Stimulated activated CD8-positive, alpha-beta memory T cell treated with anti-CD3 and anti-CD28 coated beads, Interleukin-15, amount 100 ng/mL, for 1 hour (primary cell): ENCODE results near the gene FTCD.
"Not testable (repeated sequence)": the region's sequence is repeated elsewhere in the genome, so short reads cannot be mapped to it uniquely, and the experiment has no call there.

ENCODE experiments used
- DNase-seq: peaks from one replicate; pipeline ENCODE4 v3.0.0-alpha.2; 2020; ENCODE audit warnings: low read depth

Gene FTCD

DNA sequence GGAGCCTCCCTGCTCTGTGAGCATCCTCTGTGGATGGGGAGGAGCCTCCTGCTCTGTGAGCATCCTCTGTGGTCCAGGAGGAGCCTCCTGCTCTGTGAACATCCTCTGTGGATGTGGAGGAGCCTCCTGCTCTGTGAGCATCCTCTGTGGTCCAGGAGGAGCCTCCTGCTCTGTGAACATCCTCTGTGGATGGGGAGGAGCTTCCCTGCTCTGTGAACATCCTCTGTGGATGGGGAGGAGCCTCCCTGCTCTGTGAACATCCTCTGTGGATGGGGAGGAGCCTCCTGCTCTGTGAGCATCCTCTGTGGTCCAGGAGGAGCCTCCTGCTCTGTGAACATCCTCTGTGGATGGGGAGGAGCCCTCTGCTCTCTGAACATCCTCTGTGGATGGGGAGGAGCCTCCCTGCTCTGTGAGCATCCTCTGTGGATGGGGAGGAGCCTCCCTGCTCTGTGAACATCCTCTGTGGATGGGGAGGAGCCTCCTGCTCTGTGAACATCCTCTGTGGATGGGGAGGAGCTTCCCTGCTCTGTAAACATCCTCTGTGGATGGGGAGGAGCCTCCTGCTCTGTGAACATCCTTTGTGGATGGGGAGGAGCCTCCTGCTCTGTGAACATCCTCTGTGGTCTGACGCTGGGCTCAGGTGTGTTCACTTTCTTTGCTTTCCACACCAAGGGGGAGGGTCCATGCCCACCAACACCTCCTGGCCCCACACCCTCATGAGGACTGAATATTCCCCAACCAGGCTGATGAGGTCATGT, 15.2 kb upstream of the FTCD start:
- DNase-seq: not testable (repeated sequence)

DNA sequence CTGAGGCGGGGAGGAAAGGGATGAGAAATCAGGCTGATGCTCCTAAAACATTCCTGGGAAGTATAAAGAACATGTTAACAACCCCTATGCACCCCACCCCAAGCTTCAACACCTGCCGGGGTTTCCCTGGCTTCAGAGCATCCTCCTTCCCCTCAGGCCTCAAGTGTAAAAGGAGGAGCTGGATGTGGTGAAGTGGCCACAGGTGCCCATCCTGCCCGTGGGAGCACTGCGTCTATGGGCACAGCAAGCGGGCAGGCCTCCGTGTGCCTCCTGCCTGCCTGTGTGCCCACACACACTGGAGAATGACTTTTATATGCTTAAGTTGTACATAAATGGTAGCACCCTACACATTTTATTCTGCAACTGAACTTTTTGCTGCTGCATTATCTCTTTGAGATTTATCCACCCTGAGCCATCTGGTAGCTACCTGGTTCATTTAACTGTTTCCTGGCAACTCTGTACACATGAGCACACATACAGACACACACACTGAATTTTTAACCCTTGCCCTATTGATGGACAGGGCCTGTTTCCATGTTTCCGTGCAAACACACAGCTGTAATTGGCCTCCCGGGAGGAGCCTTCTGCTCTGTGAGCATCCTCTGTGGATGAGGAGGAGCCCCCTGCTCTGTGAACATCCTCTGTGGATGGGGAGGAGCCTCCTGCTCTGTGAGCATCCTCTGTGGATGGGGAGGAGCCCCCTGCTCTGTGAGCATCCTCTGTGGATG, 13.4 kb upstream of the FTCD start:
- no peak for DNase-seq

- DNase-seq: no peak
Observed at GRCh38 chr21:46168238-46168637, 12.9 kb upstream of the FTCD start.

DNA sequence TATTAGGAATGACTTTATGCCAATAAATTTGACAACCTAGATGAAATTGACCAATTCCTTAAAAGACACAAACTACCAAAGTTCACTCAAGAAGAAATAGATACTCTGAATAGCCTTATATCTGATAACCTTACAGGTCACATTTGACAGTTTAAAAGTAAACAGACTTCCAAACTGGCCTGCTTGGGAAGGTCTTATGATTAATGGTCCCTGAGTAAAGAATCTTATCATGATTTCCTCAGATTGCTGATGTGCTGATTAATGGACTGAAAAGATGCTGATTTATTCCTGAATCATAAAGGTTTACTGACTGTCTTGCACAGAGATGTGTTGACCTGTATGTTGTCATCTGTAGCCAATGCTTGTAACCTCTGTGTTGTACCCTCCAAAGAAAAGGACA, 9.7 kb upstream of the FTCD start:
- no peak for DNase-seq

DNA sequence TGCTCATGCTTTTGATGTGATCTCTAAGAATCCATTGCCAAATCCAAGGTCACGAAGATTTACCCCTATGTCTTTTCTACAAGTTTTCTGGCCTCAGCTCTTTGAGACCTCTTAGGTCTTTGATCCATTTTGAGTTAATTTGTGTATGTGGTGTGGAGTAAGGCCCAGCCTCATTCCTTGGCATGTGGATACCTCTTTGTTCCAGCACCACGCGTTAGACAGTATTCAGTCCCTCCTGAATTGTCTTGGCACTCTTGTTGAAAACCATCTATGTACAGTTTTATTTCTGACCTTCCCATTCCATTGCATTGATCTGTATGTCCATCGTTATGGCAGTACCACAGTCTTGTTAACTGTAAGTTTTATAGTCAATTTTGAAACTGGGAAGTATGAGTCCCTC, 8.0 kb upstream of the FTCD start:
- no peak for DNase-seq

DNA sequence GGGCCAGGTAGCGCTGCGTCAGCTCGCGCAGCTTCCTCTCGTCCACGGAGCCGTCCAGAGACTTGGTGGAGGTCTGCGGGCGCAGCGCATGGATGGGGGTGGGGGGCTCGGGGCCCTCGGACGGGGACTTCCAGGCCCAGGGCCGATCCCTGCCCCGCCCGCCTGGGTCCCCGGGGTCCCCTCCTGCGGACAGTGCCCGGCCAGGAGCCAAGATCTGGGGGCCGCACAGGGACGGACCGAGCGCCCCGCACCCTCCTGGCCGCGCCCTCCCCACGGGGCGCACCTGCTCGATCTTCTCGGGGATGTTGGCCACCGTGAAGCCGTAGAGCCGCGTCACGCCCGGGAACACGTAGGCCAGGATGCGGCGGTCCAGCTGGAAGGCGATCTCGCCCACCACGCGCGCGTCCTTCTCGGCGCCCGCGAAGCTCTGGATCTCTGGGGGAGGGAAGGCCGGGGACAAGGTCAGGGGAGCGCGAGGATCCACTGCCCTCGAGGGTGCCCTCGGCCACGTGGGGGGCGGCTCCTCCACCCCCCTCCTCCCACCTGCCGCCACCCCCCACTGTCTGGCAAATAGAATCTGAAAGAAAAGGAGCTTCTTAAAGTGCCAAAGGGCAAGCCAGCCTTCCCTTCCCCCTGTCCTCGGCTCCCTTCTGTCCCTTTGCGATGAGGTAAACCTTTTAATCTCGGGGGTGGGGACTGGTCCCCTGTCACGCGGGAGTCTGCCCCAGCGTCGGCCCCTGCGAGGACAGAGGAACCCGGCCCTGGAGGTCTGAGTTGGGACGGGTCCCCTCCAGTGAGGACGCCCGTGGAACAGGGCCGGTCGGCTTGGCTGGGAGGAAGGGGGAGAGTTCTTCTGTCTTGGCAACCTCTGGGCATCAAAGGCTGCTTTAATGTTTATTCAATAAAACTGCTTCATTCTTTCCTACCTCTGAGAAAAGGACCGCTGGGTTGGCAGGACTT, 6.5 kb upstream of the FTCD start:
- DNase-seq: no peak

DNA sequence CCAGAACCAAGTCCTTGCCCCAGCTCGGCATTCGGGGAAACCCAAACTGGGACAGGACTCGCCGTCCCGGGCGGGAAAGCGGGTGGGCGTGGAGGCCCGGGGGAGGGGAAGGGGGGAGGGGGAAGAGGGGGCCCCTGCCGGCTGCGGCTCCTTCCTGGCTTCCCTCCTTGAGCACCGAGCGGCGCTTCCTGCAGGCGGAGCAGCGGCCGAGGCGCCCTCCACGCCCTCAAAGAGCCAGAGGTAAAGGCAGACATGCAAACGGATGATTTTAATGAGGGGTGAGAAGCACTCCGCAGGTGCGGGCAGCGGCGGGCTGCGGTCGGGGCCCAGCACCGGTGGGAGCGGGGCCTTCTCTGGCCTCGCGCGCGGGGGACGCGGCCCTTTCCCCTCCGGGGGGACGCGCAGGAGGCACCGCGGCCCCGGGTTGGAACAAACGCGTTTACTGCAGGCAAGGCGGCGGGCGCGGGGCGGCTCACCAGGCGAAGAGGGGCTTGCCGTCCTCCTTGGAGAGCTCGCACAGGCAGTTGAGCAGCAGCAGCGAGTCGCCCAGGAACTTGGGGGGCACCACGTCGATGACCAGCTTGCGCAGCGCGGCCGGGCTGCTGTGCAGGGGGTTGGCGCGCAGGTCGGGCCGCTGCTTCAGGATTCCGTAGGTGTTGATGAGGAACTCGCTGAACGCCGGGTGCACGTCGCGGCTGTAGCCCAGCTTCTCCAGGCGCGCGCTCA, 5.7 kb upstream of the FTCD start:
- no peak for DNase-seq

GRCh38 chr21:46160657-46160906, 5.2 kb upstream of the FTCD start:
- no peak for DNase-seq

DNA sequence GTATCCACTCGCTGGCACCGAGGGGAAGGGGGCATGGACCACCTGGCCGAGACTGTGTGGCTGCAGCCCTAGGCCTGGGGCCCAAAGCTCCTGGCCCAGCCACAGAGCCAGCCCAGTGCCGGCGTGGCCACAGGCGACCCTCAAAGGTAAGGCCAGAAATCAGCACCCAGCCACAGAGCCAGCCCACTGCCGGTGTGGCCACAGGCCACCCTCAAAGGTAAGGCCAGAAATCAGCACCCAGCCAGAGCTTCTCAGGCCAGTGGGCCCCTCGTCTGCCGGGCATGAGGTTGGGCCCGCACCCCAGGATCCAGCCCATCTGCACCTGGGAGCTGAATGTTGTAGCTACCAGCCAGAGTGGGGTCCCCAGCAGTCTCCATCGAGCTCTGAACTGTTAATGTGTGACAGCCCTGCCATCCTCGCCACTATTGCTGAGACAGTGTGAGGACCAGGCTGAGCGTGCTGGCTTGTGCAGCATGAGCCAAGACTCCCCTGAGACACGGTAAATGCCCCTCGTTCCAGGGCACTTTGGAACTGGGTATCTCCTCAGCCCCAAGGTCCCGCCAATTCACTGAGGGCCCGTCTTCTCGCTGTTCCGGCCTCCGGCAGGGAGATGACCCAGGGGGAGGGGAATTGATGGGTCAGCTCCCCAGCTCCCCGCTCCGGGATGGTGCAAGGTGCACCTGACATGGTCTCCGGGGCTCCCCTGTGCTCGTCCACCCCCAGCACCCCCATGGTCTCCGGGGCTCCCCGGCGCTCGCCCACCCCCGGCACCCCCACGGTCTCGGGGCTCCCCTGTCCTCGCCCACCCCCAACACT, 4.7 kb upstream of the FTCD start:
- no peak for DNase-seq

DNA sequence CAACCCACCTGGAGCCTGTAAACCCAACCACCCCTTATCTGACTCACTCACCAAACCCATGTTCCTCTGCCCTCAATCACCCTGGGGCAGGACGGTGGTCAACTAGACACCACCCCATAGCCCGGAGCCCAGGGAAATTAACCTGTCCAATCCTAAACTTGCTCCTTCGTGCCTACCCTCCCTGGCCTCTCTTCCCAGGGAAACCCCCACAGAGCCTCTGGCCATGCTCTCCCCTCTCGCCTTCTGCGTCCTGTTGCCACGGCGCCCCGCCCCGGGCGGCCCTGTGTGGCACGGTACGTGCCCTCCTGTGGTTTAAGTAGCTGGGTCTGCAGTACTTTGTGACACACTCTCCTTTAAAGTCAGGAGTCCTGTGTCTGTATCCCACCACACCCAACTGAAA, 4.0 kb upstream of the FTCD start:
- DNase-seq: no peak

GRCh38 chr21:46158666-46159300, 3.4 kb upstream of the FTCD start:
- no peak for DNase-seq

DNA sequence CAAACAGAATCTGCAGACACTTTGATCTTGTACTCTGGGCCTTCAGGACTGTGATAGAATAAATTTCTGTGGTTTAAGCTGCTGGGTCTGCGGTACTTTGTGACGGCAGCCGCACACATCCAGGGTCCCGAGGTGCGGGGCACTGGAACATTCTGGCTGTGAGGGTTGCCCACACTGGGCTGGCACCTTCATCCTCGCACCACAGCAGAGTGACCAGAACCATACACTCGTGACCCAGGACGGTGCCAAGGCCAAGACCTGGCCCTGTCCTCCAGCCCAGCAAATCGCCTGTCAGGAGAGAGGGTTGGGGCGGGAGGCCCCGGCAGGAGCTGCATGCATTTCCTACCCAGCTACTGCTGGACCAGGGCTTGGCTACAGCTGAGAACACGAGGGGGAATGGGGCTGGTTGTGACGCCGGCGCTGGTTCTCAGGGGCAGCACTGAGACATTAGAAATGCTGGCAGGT, 2.6 kb upstream of the FTCD start:
- no peak for DNase-seq

GRCh38 chr21:46157396-46157986, 2.1 kb upstream of the FTCD start:
- DNase-seq: no peak

DNA sequence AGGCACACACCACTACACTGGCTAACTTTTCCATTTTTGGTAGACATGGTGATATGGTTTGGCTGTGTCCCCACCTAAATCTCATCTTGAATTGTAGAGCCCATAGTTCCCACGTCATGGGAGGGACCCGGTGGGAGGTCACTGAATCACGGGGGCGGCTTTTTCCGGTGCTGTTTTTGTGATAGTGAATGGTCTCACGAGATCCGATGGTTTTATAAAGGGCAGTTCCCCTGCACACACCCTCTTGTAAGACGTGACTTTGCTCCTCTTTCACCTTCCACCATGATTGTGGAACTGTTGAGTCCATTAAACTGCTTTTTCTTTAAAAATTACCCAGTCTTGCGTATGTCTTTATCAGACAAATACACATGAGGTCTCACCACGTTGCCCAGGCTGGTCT, 1.3 kb upstream of the FTCD start:
- no peak for DNase-seq

GRCh38 chr21:46156378-46156645, 933 bp upstream of the FTCD start:
- no peak for DNase-seq

DNA sequence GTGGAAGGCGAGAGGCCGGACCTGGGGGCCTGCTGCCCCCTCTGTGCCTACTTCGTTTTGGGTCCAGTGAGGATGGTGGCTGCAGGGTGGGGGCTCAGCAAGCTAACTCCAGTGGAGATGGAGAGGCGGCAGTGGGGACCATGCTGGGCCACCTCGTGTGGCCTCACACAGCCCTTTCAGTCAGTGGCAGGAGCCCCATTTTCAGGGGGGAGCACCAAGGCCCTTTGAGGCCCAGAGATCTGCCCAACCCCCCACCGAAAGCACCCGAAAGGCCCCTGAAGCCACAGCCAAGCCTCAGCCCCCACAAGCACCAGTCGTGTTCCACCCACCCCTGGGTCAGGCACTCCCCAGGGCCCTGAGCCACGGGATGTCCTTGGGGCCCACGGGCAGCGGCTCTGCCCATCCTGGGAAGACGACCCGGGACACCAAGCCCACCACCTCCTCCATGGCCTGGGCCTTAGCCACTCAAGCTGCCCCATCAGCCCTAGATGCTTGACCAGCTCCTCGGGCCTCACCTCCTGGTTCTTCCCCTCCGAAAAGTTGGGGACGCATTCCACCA, 345 bp downstream of the FTCD start:
- DNase-seq: no peak

- DNase-seq: no peak
Observed at GRCh38 chr21:46154155-46154954, 1.0 kb downstream of the FTCD start.

DNA sequence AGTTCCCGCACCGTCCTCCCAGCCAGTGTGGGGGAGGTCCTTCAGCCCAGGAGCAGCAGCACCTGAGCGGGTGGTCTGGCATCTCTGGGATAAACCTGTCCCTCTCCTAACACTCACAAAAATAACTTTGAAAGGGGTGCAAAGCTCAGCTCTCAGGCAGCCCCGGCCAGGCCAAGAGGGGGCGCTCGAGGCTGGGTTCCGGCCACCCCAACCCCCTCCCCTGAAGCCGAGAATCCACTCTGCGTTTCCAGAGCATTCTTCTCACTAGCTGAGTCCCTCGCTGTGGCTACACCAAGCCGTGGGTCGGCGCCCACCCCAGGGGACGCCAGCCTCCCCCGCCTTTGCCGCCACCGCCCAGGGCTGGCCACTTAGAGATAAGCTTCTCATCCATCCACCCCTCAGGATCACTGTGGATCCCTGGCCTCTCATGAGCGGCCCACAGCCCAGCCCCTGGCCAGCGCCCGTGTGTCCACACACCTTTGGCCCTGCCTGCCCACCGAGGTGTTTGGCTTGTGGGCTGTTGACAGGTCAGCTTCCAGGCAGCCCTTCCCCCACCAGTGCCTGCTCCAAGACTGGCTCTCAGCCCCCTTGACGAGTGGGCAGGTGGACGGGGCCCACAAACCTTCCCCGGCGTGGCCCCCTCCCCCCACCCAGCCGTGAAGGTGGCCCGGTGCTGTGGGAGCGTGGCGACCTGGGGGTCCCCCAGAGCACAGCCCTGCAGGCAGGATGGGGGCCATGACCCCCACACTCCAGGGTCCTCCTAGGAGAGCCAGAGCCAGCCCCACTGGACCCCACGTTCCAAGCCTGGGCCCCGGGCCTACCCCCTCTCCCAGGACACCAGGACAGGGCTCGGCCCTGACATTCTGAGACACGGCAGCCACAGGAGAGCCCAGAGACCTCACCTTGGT, 1.9 kb downstream of the FTCD start:
- peak; percentile 24 for DNase-seq

- DNase-seq: no peak
Observed at GRCh38 chr21:46152927-46153246, 2.5 kb downstream of the FTCD start.
